Subcutaneous abdominal adipose tissue (tissue), 5 donors: ENCODE results near the gene CACNA2D1.

ENCODE experiments used
- H3K27ac ChIP-seq: one replicate; pipeline ENCODE4 v1.7.0; 2013; ENCODE audit warnings: low read depth, mild to moderate bottlenecking, inconsistent platforms, low read length, moderate library complexity
- H3K27me3 ChIP-seq, 5 donors: one replicate each; pipeline ENCODE4 v1.7.0; 2013; ENCODE audit warnings: low read length in 5 of 5, inconsistent platforms in 1 of 5; ENCODE audit not compliant: control insufficient read depth in 5 of 5, insufficient read depth in 4 of 5
- H3K36me3 ChIP-seq, 5 donors: one replicate each; pipeline ENCODE4 v1.7.0; 2013; ENCODE audit warnings: low read length in 5 of 5; ENCODE audit not compliant: control insufficient read depth in 5 of 5, insufficient read depth in 5 of 5
- H3K4me1 ChIP-seq, 5 donors: one replicate each; pipeline ENCODE4 v1.7.0; 2013; ENCODE audit warnings: low read length in 5 of 5, mild to moderate bottlenecking in 3 of 5, moderate library complexity in 1 of 5; ENCODE audit not compliant: control insufficient read depth in 5 of 5, insufficient read depth in 5 of 5
- H3K4me3 ChIP-seq, 5 donors: one replicate each; pipeline ENCODE4 v1.7.0; 2013; ENCODE audit warnings: low read length in 5 of 5, low read depth in 1 of 5
- H3K9ac ChIP-seq, 5 donors: one replicate each; pipeline ENCODE4 v1.7.0; 2013; ENCODE audit warnings: low read length in 5 of 5, mild to moderate bottlenecking in 4 of 5, moderate library complexity in 3 of 5
- H3K9me3 ChIP-seq, 5 donors: one replicate each; pipeline ENCODE4 v1.7.0; 2013; ENCODE audit warnings: low read length in 5 of 5; ENCODE audit not compliant: control insufficient read depth in 5 of 5
- donor health status: healthy.
- donor health status: healthy.
- donor health status: healthy.
- donor health status: healthy.
- donor health status: healthy.

Gene CACNA2D1

DNA sequence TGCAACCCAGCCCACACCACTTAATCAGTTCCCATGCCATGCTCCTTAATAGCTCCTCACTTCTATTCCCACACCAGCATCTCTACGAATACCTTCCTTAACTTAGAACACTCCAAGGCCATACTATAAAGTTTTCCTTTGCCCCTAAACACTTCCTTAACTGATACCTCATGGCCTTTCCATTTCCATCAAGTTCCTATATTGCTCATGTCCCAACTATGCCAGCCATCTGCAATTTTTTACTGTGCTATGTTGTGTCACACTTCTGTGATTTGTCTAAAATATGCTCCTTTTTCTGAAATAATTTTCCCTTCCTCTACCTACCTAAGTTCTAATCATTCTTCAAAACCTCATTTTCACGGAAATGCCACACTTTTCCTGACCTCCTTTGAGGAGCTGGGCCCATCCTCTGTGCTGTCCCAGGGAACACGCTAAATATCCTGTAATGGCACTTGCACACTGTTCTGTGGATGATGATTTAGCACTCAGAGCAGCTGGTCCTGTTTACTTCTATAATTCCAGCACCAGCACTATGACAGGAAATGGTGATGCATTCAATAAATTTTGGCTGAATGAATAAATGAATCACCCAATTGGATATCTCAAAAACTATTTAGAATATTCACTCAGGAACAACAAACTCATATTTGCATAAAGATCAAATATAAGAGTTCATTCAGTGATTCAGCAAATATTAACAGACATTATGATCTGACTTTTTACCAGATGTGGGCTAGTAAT is 407.3 kb downstream of the CACNA2D1 start:
- no peak overlapping the region for H3K9ac ChIP-seq
- H3K9me3 ChIP-seq = no peaks in the 10 kb centered on the region
- no peak overlapping the region for H3K27ac ChIP-seq
- peaks cover 0 to 3% (median 0%) of the 10 kb centered on the region in 5 donors for H3K36me3 ChIP-seq
- no peaks in the 10 kb centered on the region for H3K27me3 ChIP-seq
- no peak overlapping the region for H3K4me3 ChIP-seq
- H3K4me1 ChIP-seq = no peaks in the 10 kb centered on the region

DNA sequence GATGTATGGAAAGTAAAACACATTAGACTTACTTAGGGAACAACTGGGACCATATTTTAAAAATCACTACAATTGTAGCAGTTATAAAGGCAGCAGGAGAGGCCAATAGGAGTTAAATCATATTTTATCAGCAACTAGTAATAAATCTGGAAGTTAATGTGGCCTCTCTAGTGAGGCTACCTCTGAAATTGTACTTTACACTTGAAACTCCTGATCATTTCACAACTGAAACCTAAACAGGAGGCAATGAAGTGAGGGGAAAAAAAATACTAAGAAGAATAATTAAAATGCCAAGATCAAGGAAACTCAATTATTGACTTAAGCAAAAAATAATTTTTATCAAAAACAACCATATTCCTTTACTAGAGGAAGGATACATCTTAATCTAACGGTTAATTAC is 408.1 kb downstream of the CACNA2D1 start:
- H3K36me3 ChIP-seq = peaks cover 0 to 3% (median 0%) of the 10 kb centered on the region in 5 donors
- H3K27me3 ChIP-seq = no peaks in the 10 kb centered on the region
- H3K4me1 ChIP-seq = no peaks in the 10 kb centered on the region

DNA sequence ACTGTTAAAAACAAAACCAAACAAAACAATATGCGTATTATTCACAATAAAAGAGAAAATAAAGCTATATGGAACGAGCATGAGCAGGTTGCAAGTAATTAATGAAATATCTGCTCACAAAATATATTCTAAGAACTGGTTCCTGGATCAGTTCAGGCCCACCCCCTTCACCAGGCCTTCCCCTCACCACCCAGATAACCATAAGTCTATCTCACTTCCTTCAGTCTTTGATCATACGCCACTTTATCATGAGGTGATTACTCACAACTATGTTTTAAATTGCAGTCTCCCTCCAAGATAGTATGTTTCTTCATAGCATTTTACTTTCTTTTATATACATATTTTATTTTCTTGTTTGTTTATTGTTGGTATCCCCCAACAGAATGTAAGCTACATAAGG is 410.7 kb downstream of the CACNA2D1 start:
- Histone ChIP-seq H3K9ac (no peak overlapping the region), H3K4me1 (no peaks in the 10 kb centered on the region), H3K4me3 (no peak overlapping the region), H3K36me3 (peaks cover 0 to 3% (median 0%) of the 10 kb centered on the region in 5 donors), H3K27ac (no peak overlapping the region), H3K9me3 (no peaks in the 10 kb centered on the region), H3K27me3 (no peaks in the 10 kb centered on the region)

More for the DNA sequence above, 408.1 kb downstream of the CACNA2D1 start:
- Histone ChIP-seq H3K9me3 (no peaks in the 10 kb centered on the region), H3K27ac (no peak overlapping the region), H3K9ac (no peak overlapping the region), H3K4me3 (no peak overlapping the region)

DNA sequence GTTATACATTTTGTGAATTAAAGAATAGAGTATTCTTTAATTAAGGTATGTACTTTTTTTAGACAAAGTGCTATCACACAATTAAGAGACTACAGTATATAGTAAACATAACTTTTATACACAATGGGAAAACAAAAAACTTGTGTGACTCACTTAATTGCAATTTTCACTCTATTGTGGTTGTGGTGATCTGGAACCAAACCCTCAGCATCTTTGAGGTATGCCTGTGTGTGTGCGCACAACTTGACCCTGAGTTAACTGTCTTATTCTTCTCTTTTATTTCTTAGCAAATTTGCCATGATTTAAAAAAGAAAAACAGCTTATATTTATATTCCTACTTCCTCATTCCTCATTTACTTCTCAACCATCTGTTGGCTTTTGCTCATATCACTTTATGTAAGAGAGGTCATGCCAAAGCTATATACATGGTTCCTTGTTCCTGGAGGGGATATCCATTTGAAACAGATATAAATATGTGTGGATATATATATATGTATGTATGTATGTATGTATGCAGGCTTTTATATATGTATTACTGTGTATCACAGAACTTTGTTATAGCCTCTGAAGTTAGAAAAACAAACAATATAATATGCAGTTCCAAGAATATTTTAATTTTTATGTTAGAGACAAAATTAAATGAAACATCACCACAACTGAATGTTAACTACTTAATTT is 414.2 kb downstream of the CACNA2D1 start:
- Histone ChIP-seq H3K27ac (no peak overlapping the region), H3K4me1 (no peaks in the 10 kb centered on the region), H3K4me3 (no peak overlapping the region), H3K9me3 (no peaks in the 10 kb centered on the region), H3K36me3 (peaks cover 0 to 4% (median 0%) of the 10 kb centered on the region in 5 donors), H3K27me3 (no peaks in the 10 kb centered on the region), H3K9ac (no peak overlapping the region)

DNA sequence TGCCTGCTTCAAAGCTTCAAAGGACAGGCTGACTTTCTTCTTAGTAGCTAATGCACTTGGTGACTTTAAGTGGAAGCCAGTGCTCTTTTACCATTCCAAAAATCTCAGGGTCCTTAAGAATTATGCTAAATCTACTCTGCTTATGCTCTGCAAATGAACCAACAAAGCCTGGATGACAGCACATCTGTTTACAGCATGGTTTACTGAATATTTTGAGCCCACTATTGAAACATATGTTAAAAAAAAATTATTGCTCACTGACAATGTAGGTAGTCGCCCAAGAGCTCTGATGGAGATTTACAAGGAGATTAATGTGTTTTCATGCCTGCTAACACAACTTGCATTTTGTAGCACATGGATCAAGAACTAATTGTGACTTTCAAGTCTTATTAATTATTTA is 415.5 kb downstream of the CACNA2D1 start:
- no peak overlapping the region for H3K9ac ChIP-seq
- H3K9me3 ChIP-seq = no peaks in the 10 kb centered on the region
- no peak overlapping the region for H3K4me3 ChIP-seq
- no peaks in the 10 kb centered on the region for H3K27me3 ChIP-seq
- peaks cover 0 to 4% (median 0%) of the 10 kb centered on the region in 5 donors for H3K36me3 ChIP-seq
- H3K4me1 ChIP-seq = no peaks in the 10 kb centered on the region
- no peak overlapping the region for H3K27ac ChIP-seq

DNA sequence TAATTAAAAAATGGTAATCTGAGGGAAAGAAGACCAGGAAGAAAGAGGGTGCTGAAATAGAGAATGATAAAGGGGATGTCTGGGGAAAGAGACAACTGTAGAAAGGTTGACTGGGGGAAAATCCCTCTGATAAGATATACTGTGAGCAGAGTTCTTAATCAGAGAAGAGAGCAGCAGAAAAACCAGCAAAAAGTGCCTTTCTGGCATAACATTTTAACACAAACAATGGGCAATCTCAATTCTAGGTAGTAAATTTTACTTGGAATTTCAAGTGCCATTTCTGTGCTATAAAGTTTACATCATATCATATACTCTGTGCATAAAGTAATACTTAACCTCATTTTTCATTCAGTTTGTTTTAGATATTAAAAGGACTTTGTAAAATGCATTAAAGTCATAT is 421.9 kb downstream of the CACNA2D1 start:
- Histone ChIP-seq H3K36me3 (no peaks in the 10 kb centered on the region), H3K27me3 (no peaks in the 10 kb centered on the region), H3K4me3 (no peak overlapping the region), H3K4me1 (no peaks in the 10 kb centered on the region), H3K9me3 (no peaks in the 10 kb centered on the region), H3K27ac (no peak overlapping the region), H3K9ac (no peak overlapping the region)

DNA sequence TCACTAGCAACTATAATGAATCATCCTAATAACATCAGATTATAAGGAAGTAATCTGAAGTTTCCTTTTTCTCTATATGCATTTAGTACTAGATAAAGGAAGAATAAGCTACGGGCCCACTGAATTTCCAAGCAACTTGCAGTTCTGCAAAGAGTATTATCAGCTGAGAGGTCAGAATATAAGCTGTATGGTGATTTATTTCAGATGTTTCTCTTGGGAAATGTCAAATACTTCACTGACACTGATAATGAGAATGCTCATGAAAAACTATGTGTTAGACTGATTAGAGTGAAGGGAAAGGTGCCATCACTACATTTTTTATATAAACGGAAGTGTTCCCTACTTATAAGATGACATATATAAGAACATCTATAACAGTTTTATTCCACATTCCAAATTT is 422.5 kb downstream of the CACNA2D1 start:
- Histone ChIP-seq H3K4me1 (no peaks in the 10 kb centered on the region), H3K4me3 (no peak overlapping the region), H3K9me3 (no peaks in the 10 kb centered on the region), H3K27me3 (no peaks in the 10 kb centered on the region), H3K9ac (no peak overlapping the region), H3K27ac (no peak overlapping the region), H3K36me3 (no peaks in the 10 kb centered on the region)

DNA sequence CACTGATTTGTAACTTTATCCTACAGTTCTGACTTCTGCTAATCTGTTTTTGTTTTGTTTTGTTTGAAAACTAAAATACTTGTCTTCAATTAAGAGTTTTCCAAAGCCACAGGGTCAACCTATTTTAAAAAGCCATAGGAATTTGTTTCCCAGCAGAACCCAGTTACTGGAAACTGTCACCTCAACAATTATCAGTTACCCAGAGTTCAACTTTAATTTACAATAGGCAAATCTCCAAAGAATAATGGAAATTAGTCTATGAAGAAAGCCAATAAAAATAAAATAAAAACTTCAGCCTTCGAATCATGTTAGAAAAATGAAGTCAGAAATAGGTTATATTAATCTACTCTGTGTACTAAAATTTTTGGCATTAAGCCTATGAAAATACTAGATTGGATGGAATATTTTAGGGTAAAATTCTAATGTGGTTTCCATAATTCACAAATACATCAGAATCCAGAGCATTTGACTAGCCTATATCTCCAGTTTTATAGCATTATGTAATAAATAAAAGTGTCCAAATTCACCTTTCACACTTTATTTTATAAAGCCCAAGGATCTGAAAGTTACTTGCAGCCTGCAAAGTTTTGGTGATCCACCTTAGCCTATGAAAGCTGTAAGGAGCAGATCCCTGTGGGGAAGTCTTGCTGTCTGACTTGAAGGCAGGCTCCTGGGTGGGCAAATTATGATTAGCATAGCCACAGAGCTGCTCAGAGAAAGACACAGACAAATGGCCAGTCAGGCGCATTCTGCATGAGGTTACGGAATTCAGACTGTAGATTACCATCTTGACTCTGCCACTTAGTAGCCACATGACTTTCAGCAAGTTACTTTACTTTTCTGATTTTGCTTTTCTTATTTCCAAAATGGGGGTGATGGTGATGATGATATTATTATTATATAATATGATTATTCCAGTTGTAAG is 423.8 kb downstream of the CACNA2D1 start:
- no peaks in the 10 kb centered on the region for H3K27me3 ChIP-seq
- H3K36me3 ChIP-seq = no peaks in the 10 kb centered on the region
- H3K9ac ChIP-seq = no peak overlapping the region
- no peaks in the 10 kb centered on the region for H3K9me3 ChIP-seq
- no peak overlapping the region for H3K27ac ChIP-seq
- no peak overlapping the region for H3K4me3 ChIP-seq
- no peaks in the 10 kb centered on the region for H3K4me1 ChIP-seq

DNA sequence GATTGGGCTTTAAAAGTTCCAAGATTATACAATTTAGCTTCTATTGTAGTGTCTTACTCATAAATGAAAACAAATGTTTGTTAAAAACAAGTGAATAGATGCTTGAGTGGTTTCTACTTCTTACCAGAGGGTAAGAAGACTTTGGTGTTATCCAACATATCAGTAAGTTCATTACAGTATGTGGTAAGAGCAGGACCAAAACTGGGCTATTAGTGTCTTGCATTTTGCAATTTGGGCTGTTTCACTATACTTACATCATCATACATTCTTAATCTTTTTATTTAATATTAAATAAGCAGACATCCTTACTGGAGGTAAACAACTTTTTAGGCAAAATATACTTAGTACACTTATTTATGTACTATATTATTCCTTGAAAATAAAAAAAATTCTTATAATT is 425.4 kb downstream of the CACNA2D1 start:
- H3K36me3 ChIP-seq = no peaks in the 10 kb centered on the region
- peak overlapping the region in 1 of 5 donors; percentile 40 for H3K9ac ChIP-seq
- no peak overlapping the region for H3K27ac ChIP-seq
- H3K9me3 ChIP-seq = no peaks in the 10 kb centered on the region
- no peaks in the 10 kb centered on the region for H3K4me1 ChIP-seq
- H3K4me3 ChIP-seq = no peak overlapping the region
- H3K27me3 ChIP-seq = no peaks in the 10 kb centered on the region
